SU-DHL-6 (cell line): ENCODE data around the gene KMT2A.

Experiments used
- CTCF ChIP-seq: fragments of 200-600 bp; sonication (generic); IDR thresholded peaks from one replicate; pipeline ENCODE4 v1.5.1; 2017; ENCODE audit warnings: antibody characterized with exemption, mild to moderate bottlenecking, low read length, moderate library complexity; ENCODE audit not compliant: insufficient read depth, poor library complexity, severe bottlenecking
- EZH2phosphoT487 ChIP-seq: fragments of 200-600 bp; sonication (generic), shearing (Covaris generic); conservative IDR thresholded peaks from 2 replicates; pipeline ENCODE4 v1.6.1; 2018; ENCODE audit warnings: mild to moderate bottlenecking, antibody characterized with exemption, low read length, moderate library complexity, mixed read lengths

- TF ChIP-seq CTCF (no peak), EZH2phosphoT487 (no peak)
These were observed 90.8 kb downstream of the KMT2A start, which contains the start of gene TTC36 for GRCh38 chr11:118527109-118527508.
